GM18502 (cell line): ENCODE measurements around the gene ITIH1.

Experiments
- ATAC-seq: cut with Tn5 transposase; IDR thresholded peaks from one replicate; pipeline ENCODE4 v1.9.1; 2021; ENCODE audit warnings: mild to moderate bottlenecking; ENCODE audit not compliant: unreplicated experiment, poor library complexity

Gene ITIH1

GRCh38 chr3:52834871-52835501 is 57.6 kb downstream of the ITIH1 start, which contains the start of gene MUSTN1:
Gene MUSTN1, minus strand, starts transcription at chr3:52835019. Its CDS starts 71 bp downstream, at chr3:52834948.
- ATAC-seq = no peak

- no peak for ATAC-seq
Observed at GRCh38 chr3:52835766-52836470, 58.5 kb downstream of the ITIH1 start.

- no peak for ATAC-seq
Observed at GRCh38 chr3:52836471-52836845, 59.1 kb downstream of the ITIH1 start.

GRCh38 chr3:52836986-52837385 is 59.6 kb downstream of the ITIH1 start:
- no peak for ATAC-seq

GRCh38 chr3:52838561-52839267 is 61.3 kb downstream of the ITIH1 start:
- ATAC-seq = no peak

GRCh38 chr3:52839268-52839575 is 61.8 kb downstream of the ITIH1 start:
- ATAC-seq = no peak

GRCh38 chr3:52839892-52840545 is 62.6 kb downstream of the ITIH1 start:
- no peak for ATAC-seq

- no peak for ATAC-seq
Observed at GRCh38 chr3:52841211-52841980, 64.0 kb downstream of the ITIH1 start.
